ENCODE measurements around the gene ZNF432.

DNA sequence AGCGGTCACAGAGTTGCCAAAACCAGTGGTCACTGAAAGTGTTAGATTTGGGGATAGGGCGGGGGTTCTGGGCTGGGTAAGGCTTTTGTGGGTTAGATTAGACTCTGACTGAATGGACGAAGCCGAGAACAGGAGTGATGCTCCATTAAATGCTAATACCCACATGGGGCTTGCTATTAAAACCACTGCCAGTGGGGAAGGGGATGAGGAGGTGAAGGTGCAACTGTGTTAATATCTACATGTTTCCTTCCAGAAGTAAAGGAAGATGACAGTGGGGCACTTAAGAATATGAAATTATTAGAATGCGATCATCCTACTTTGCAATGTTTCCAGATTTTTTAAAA lies 19.9 kb downstream of the ZNF432 start:
- no peak for TF ChIP-seq POLR2A (IDR thresholded peaks at IDR 0.05; ENCODE audit: low read length)
- TF ChIP-seq, protein P1, sequence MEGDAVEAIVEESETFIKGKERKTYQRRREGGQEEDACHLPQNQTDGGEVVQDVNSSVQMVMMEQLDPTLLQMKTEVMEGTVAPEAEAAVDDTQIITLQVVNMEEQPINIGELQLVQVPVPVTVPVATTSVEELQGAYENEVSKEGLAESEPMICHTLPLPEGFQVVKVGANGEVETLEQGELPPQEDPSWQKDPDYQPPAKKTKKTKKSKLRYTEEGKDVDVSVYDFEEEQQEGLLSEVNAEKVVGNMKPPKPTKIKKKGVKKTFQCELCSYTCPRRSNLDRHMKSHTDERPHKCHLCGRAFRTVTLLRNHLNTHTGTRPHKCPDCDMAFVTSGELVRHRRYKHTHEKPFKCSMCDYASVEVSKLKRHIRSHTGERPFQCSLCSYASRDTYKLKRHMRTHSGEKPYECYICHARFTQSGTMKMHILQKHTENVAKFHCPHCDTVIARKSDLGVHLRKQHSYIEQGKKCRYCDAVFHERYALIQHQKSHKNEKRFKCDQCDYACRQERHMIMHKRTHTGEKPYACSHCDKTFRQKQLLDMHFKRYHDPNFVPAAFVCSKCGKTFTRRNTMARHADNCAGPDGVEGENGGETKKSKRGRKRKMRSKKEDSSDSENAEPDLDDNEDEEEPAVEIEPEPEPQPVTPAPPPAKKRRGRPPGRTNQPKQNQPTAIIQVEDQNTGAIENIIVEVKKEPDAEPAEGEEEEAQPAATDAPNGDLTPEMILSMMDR (IDR thresholded peaks at IDR 0.05) = no peak
- no peak for TF ChIP-seq NPAS2 (CRISPR knock-in tag; IDR thresholded peaks at IDR 0.05; ENCODE audit: borderline replicate concordance)
- TF ChIP-seq JUN (IDR thresholded peaks at IDR 0.05) = no peak
- no peak for TF ChIP-seq NFE2L2 (conservative IDR thresholded peaks at IDR 0.05; ENCODE audit: low read length)
- TF ChIP-seq, protein P2, sequence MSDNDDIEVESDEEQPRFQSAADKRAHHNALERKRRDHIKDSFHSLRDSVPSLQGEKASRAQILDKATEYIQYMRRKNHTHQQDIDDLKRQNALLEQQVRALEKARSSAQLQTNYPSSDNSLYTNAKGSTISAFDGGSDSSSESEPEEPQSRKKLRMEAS (IDR thresholded peaks at IDR 0.05) = no peak
- no peak for TF ChIP-seq RAD21 (conservative IDR thresholded peaks at IDR 0.05 in 1 of 2, IDR thresholded peaks at IDR 0.05 in 1 of 2)
- TF ChIP-seq TP53 (CRISPR knock-in tag; IDR thresholded peaks at IDR 0.05) = no peak
- no peak for TF ChIP-seq SMC3 (IDR thresholded peaks at IDR 0.05)
- TF ChIP-seq CHD4 (IDR thresholded peaks at IDR 0.05; ENCODE audit: borderline replicate concordance) = no peak
